Mesendoderm (in vitro differentiated cells): Measurements from ENCODE around the gene COMP.

ENCODE experiments used
- DNase-seq: peaks from one replicate; pipeline ENCODE4 v3.0.0; 2013
- H2AK5ac ChIP-seq: 2 replicates; pipeline ENCODE4 v1.6.1; 2013; ENCODE audit warnings: low read length, inconsistent platforms
- H2BK120ac ChIP-seq: 2 replicates; pipeline ENCODE4 v1.6.1; 2013; ENCODE audit warnings: low read depth, mild to moderate bottlenecking, low read length, moderate library complexity, mixed read lengths
- H2BK15ac ChIP-seq: replicated peaks from 2 replicates; pipeline ENCODE4 v1.6.1; 2013; ENCODE audit warnings: low read depth, mild to moderate bottlenecking, moderate library complexity
- H2BK5ac ChIP-seq: 2 replicates; pipeline ENCODE4 v1.6.1; 2013; ENCODE audit warnings: low read length, inconsistent platforms
- H3K18ac ChIP-seq: 2 replicates; pipeline ENCODE4 v1.6.1; 2013; ENCODE audit warnings: mild to moderate bottlenecking, low read length, mixed read lengths
- H3K23ac ChIP-seq: one replicate; pipeline ENCODE4 v1.6.1; 2013; ENCODE audit warnings: low read length
- H3K27ac ChIP-seq: 2 replicates; pipeline ENCODE4 v1.5.1; 2013; ENCODE audit warnings: low read depth, mild to moderate bottlenecking, inconsistent platforms, low read length, moderate library complexity
- H3K27me3 ChIP-seq: 2 replicates; pipeline ENCODE4 v1.6.1; 2013; ENCODE audit warnings: low read length, control low read depth, mild to moderate bottlenecking, inconsistent platforms; ENCODE audit not compliant: insufficient read depth, poor library complexity
- H3K36me3 ChIP-seq: 2 replicates; pipeline ENCODE4 v1.6.1; 2013; ENCODE audit warnings: low read length, inconsistent platforms; ENCODE audit not compliant: control insufficient read depth, insufficient read depth
- H3K4ac ChIP-seq: one replicate; pipeline ENCODE4 v1.6.1; 2013; ENCODE audit warnings: low read depth, mild to moderate bottlenecking, low read length, moderate library complexity
- H3K4me1 ChIP-seq: 2 replicates; pipeline ENCODE4 v1.6.1; 2013; ENCODE audit warnings: low read depth, low read length, inconsistent platforms; ENCODE audit not compliant: control insufficient read depth
- H3K4me2 ChIP-seq: 2 replicates; pipeline ENCODE4 v1.6.1; 2013; ENCODE audit warnings: low read length
- H3K4me3 ChIP-seq: 2 replicates; pipeline ENCODE4 v1.5.1; 2013; ENCODE audit warnings: mild to moderate bottlenecking, low read length
- H3K56ac ChIP-seq: one replicate; pipeline ENCODE4 v1.6.1; 2013; ENCODE audit warnings: low read length
- H3K79me1 ChIP-seq: 2 replicates; pipeline ENCODE4 v1.6.1; 2013; ENCODE audit warnings: low read length, inconsistent platforms
- H3K79me2 ChIP-seq: 2 replicates; pipeline ENCODE4 v1.6.1; 2013; ENCODE audit warnings: mild to moderate bottlenecking, low read length; ENCODE audit not compliant: control insufficient read depth, insufficient read depth
- H3K9ac ChIP-seq: 2 replicates; pipeline ENCODE4 v1.6.1; 2013; ENCODE audit warnings: low read length, inconsistent platforms
- H4K5ac ChIP-seq: one replicate; pipeline ENCODE4 v1.6.1; 2013; ENCODE audit warnings: low read length
- H4K8ac ChIP-seq: one replicate; pipeline ENCODE4 v1.6.1; 2013; ENCODE audit warnings: low read depth, mild to moderate bottlenecking, control low read depth, low read length, moderate library complexity
- WGBS: extraction: QIAGEN DNeasy Blood & Tissue Kit; methylation state at CpG from one replicate; pipeline ENCODE4 v1.1.7; 2013; ENCODE audit warnings: low lambda C conversion rate, missing lambda C conversion rate; ENCODE audit not compliant: insufficient coverage; ENCODE audit errors: extremely low coverage; 5-methylcytosine and 5-hydroxymethylcytosine counted together

COMP gene

GRCh38 chr19:18833141-18833476 is 42.0 kb upstream of the COMP start:
- H3K79me2 ChIP-seq: peaks cover 57% of the 10 kb centered on the region
- no CpG with 5 or more reads among the region's 9 CpGs for WGBS
- peak overlapping the region; percentile 47 for H3K4me3 ChIP-seq

DNA sequence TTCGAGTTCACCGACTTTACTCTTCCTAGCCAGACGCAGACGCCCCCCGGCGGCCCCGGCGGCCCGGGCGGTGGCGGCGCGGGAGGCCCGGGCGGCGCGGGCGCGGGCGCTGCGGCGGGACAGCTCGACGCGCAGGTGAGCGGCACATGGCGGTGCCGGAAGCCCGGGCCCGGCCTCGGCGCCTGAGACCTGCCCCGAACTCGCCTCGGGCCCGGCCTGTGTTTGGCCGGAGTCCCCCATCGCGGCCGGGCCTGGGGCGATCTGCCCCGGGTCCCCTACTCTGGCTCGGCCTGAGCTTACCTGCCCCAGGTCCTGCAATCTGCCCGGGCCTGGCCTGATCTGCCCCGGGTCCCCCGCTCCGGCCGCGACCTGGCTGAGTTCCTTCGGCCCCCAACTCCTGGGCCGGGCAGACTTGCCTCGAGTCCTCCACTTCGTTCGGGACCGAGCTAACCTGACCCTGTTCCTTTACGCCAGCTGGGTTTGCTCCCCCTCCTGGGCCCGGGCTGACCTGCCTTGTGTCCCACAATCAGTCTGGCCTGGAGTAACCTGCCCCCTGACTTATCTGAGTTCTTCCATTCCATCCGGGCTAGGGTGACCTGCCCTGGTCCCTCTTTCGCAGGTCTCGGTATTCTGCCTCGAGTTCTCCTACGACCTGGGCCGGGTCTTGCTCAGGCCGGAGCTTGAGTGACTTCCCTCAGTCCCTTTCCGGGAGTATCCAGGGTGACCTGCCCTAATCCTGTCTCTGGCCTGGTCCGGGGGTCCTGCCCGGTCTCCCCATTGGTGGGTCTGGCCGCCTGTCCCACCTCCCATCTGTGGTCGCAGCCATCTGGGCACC is 41.4 kb upstream of the COMP start:
- H2BK15ac ChIP-seq: no peak overlapping the region

More at GRCh38 chr19:18833141-18833476, 42.0 kb upstream of the COMP start:
- Histone ChIP-seq H3K36me3 (no peaks in the 10 kb centered on the region), H4K8ac (no peak overlapping the region), H4K5ac (no peak overlapping the region), H3K56ac (peak overlapping the region; percentile 98), H3K27ac (no peak overlapping the region), H2AK5ac (no peak overlapping the region), H3K4ac (no peak overlapping the region), H3K18ac (no peak overlapping the region), H3K4me1 (peaks cover 4% of the 10 kb centered on the region), H2BK120ac (no peak overlapping the region), H3K9ac (peak overlapping the region; percentile 97), H3K79me1 (peaks cover 25% of the 10 kb centered on the region), H3K27me3 (no peaks in the 10 kb centered on the region), H3K23ac (peak overlapping the region; percentile 2), H3K4me2 (peak overlapping the region; percentile 82), H2BK15ac (no peak overlapping the region), H2BK5ac (no peak overlapping the region)
- no peak for DNase-seq

DNA sequence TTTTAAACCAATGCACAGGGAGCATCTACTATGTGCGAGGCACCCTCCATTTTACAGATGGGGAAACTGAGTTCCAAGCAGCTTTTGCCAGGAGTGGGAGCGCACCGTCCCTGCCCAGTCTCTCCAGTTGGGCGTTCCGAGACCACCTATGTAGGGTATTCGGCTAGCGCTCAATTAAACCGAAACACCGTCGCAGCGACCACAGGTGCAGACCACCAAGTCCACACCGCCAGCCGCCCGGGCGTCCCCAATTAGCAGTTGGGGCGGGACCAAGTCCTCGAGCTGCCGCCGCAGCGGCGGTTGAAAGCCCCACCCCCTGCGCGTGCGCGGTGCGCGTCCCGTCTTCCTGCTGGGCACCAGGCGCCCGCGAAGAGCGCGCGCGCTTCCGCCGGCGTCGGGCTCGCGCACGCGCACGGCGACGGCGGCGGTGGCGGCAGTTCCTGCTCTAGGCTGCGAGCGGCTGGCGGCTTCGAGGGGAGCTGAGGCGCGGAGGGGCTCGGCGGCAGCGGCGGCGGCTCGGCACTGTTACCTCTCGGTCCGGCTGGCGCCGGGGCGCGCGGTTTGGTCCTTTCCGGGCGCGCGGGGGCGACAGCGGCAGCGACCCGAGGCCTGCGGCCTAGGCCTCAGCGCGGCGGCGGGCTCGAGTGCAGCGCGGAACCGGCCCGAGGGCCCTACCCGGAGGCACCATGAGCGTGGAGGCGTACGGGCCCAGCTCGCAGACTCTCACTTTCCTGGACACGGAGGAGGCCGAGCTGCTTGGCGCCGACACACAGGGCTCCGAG is 40.6 kb upstream of the COMP start, which contains the start of gene UPF1:
Gene UPF1, plus strand, starts transcription at position 436 of the 782 bp plus-strand sequence. Its CDS starts 251 bp downstream, at position 687.
- H3K27ac ChIP-seq: peak within 1 kb of the TSS; percentile 76
- no peaks in the 10 kb centered on the region for H3K36me3 ChIP-seq
- peak; percentile 95 for DNase-seq
- peak within 1 kb of the TSS; percentile 47 for H3K4me3 ChIP-seq
- H3K4me1 ChIP-seq: peaks cover 4% of the 10 kb centered on the region
- H3K4ac ChIP-seq: peak within 1 kb of the TSS; percentile 89
- H3K23ac ChIP-seq: peak within 1 kb of the TSS; percentile 80
- H3K27me3 ChIP-seq: no peaks in the 10 kb centered on the region
- H3K79me2 ChIP-seq: peaks cover 43% of the 10 kb centered on the region
- H3K56ac ChIP-seq: peak within 1 kb of the TSS; percentile 98
- peak within 1 kb of the TSS; percentile 97 for H3K9ac ChIP-seq
- no peak within 1 kb of the TSS for H2BK15ac ChIP-seq
- H2AK5ac ChIP-seq: no peak within 1 kb of the TSS
- no peak within 1 kb of the TSS for H4K5ac ChIP-seq
- H4K8ac ChIP-seq: no peak within 1 kb of the TSS
- peak within 1 kb of the TSS; percentile 97 for H3K18ac ChIP-seq
- H3K4me2 ChIP-seq: peak within 1 kb of the TSS; percentile 92
- H3K79me1 ChIP-seq: peaks cover 19% of the 10 kb centered on the region
- WGBS: no CpG with 5 or more reads among the region's 96 CpGs
- H2BK120ac ChIP-seq: no peak within 1 kb of the TSS
- peak within 1 kb of the TSS; percentile 67 for H2BK5ac ChIP-seq

More for the DNA sequence above, 41.4 kb upstream of the COMP start:
- WGBS: no CpG with 5 or more reads among the region's 69 CpGs
- Histone ChIP-seq H4K8ac (no peak overlapping the region), H2AK5ac (no peak overlapping the region), H2BK5ac (no peak overlapping the region), H2BK120ac (no peak overlapping the region), H3K4me1 (peaks cover 4% of the 10 kb centered on the region), H4K5ac (no peak overlapping the region), H3K4me3 (peak overlapping the region; percentile 47), H3K27ac (peak overlapping the region; percentile 8), H3K18ac (peak overlapping the region; percentile 97), H3K23ac (peak overlapping the region; percentile 2), H3K27me3 (no peaks in the 10 kb centered on the region), H3K36me3 (no peaks in the 10 kb centered on the region), H3K79me1 (peaks cover 22% of the 10 kb centered on the region), H3K4me2 (peak overlapping the region; percentile 82), H3K56ac (peak overlapping the region; percentile 98), H3K9ac (peak overlapping the region; percentile 97), H3K79me2 (peaks cover 51% of the 10 kb centered on the region), H3K4ac (peak overlapping the region; percentile 89)
- peak; percentile 78 for DNase-seq

GRCh38 chr19:18830488-18830887 is 39.4 kb upstream of the COMP start:
- Histone ChIP-seq H2AK5ac (no peak overlapping the region), H2BK15ac (no peak overlapping the region), H3K4me2 (no peak overlapping the region), H4K5ac (no peak overlapping the region), H3K36me3 (no peaks in the 10 kb centered on the region), H3K23ac (no peak overlapping the region), H3K4me3 (no peak overlapping the region), H3K18ac (no peak overlapping the region), H4K8ac (no peak overlapping the region), H3K27ac (no peak overlapping the region), H3K4me1 (peaks cover 4% of the 10 kb centered on the region), H3K9ac (no peak overlapping the region), H3K56ac (no peak overlapping the region), H3K79me2 (peaks cover 33% of the 10 kb centered on the region), H3K79me1 (peaks cover 15% of the 10 kb centered on the region), H2BK120ac (no peak overlapping the region), H3K4ac (no peak overlapping the region), H2BK5ac (no peak overlapping the region), H3K27me3 (no peaks in the 10 kb centered on the region)
- no CpG with 5 or more reads among the region's 2 CpGs for WGBS
- DNase-seq: no peak

DNA sequence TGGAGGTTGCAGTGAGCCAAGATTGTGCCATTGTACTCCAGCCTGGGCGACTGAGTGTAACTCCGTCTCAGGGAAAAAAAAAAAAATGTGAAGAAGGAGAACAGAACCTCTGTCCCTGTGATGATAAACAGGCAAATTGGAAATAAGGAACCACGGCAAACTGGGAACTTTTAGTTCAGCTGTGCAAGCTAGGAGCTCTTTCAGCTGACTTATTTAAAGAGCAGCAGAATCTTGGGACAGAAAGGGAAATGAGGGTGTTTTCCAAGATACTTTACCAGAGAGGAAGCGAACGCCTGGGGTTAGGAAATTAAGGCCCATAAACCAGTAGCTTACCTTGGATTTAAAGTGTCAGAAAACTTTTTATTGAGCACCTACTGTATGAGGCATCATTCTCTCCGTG is 37.7 kb upstream of the COMP start:
- Histone ChIP-seq H2BK15ac (no peak overlapping the region), H3K4me2 (no peak overlapping the region), H4K8ac (no peak overlapping the region), H3K4ac (no peak overlapping the region), H3K27ac (no peak overlapping the region), H2BK120ac (no peak overlapping the region), H3K79me2 (peaks cover 16% of the 10 kb centered on the region), H2AK5ac (no peak overlapping the region), H3K4me1 (peaks cover 3% of the 10 kb centered on the region), H3K23ac (no peak overlapping the region), H3K56ac (no peak overlapping the region), H3K18ac (no peak overlapping the region), H3K79me1 (peaks cover 5% of the 10 kb centered on the region), H4K5ac (no peak overlapping the region), H3K27me3 (no peaks in the 10 kb centered on the region), H3K36me3 (no peaks in the 10 kb centered on the region), H3K4me3 (no peak overlapping the region), H2BK5ac (no peak overlapping the region), H3K9ac (no peak overlapping the region)
- WGBS: no CpG with 5 or more reads among the region's 6 CpGs
- DNase-seq: no peak
